Astrocyte (in vitro differentiated cells and primary cell): ENCODE measurements around the gene CPNE6. TPM values are rescaled to one million over a fixed set of nuclear protein-coding genes. Genes with fewer than 3 reads are reported as not detected.
A peak's percentile ranks its signal among the peaks of the same experiment; 100 is the strongest.

Experiments used
- DNase-seq: peaks from one replicate; pipeline ENCODE4 v3.0.0-alpha.2; 2010; ENCODE audit warnings: low read depth
- FAIRE-seq: peaks from 2 replicates; lab custom pipeline; 2011; peaks lifted over from hg19 to GRCh38; lab: Jason Lieb, UNC
- H2AFZ ChIP-seq: 2 replicates; pipeline ENCODE4 v1.6.0; 2012; ENCODE audit warnings: low read depth, low read length, inconsistent platforms
- H3K27ac ChIP-seq: 2 replicates; pipeline ENCODE4 v1.5.1; 2011; ENCODE audit warnings: low read depth, low read length, inconsistent platforms
- H3K27me3 ChIP-seq: 2 replicates; pipeline ENCODE4 v1.6.0; 2011; ENCODE audit warnings: low read length, inconsistent platforms; ENCODE audit not compliant: insufficient read depth
- H3K36me3 ChIP-seq: 2 replicates; pipeline ENCODE4 v1.5.1; 2011; ENCODE audit warnings: low read length, inconsistent platforms; ENCODE audit not compliant: insufficient read depth
- H3K4me1 ChIP-seq: 2 replicates; pipeline ENCODE4 v1.5.1; 2011; ENCODE audit warnings: low read length, inconsistent platforms; ENCODE audit not compliant: insufficient read depth
- H3K4me2 ChIP-seq: 2 replicates; pipeline ENCODE4 v1.6.0; 2012; ENCODE audit warnings: low read length, inconsistent platforms
- H3K4me3 ChIP-seq: 2 replicates; pipeline ENCODE4 v1.5.1; 2011; ENCODE audit warnings: low read depth, mild to moderate bottlenecking, low read length, inconsistent platforms; ENCODE audit not compliant: insufficient read depth
- H3K79me2 ChIP-seq: 2 replicates; pipeline ENCODE4 v1.6.0; 2012; ENCODE audit warnings: mild to moderate bottlenecking, low read length, inconsistent platforms; ENCODE audit not compliant: insufficient read depth
- H3K9ac ChIP-seq: 2 replicates; pipeline ENCODE4 v1.6.0; 2012; ENCODE audit warnings: mild to moderate bottlenecking, low read length, inconsistent platforms
- H3K9me3 ChIP-seq: 2 replicates; pipeline ENCODE4 v1.5.1; 2012; ENCODE audit warnings: low read depth, mild to moderate bottlenecking, low read length, inconsistent platforms; ENCODE audit not compliant: insufficient read depth
- H4K20me1 ChIP-seq: 2 replicates; pipeline ENCODE4 v1.6.0; 2012; ENCODE audit warnings: low read length, inconsistent platforms; ENCODE audit not compliant: insufficient read depth
- H3K27ac Mint-ChIP-seq: one replicate; pipeline ENCODE4 v1.8.0; 2021; ENCODE audit warnings: mild to moderate bottlenecking, mixed read lengths; ENCODE audit not compliant: unreplicated experiment
- H3K27me3 Mint-ChIP-seq: one replicate; pipeline ENCODE4 v1.8.0; 2021; ENCODE audit warnings: low read depth, mixed read lengths; ENCODE audit not compliant: unreplicated experiment
- H3K36me3 Mint-ChIP-seq: one replicate; pipeline ENCODE4 v1.8.0; 2021; ENCODE audit warnings: low read depth, mixed read lengths; ENCODE audit not compliant: unreplicated experiment
- H3K4me1 Mint-ChIP-seq: one replicate; pipeline ENCODE4 v1.8.0; 2021; ENCODE audit warnings: low read depth, mixed read lengths; ENCODE audit not compliant: unreplicated experiment
- H3K4me3 Mint-ChIP-seq: one replicate; pipeline ENCODE4 v1.8.0; 2021; ENCODE audit warnings: mild to moderate bottlenecking, moderate library complexity, mixed read lengths; ENCODE audit not compliant: unreplicated experiment
- H3K9me3 Mint-ChIP-seq: one replicate; pipeline ENCODE4 v1.8.0; 2021; ENCODE audit warnings: mild to moderate bottlenecking, mixed read lengths; ENCODE audit not compliant: unreplicated experiment
- EZH2 ChIP-seq: IDR thresholded peaks from 2 replicates; pipeline ENCODE4 v1.6.1; 2012; ENCODE audit warnings: mild to moderate bottlenecking, low read length, inconsistent platforms; ENCODE audit not compliant: insufficient read depth
- total RNA-seq: library from RNA; stranded (reverse); gene quantifications from 2 replicates; pipeline ENCODE4 v1.2.1, GENCODE V29; 2021
- TF ChIP-seq, protein P1 (sequence below): IDR thresholded peaks from 2 replicates; pipeline ENCODE4 v1.5.1; 2011; ENCODE audit warnings: low read depth, mild to moderate bottlenecking, inconsistent platforms, low read length, moderate library complexity; ENCODE audit not compliant: insufficient read depth

Gene CPNE6
- total RNA-seq, 1 donor from 2014 or later: not detected

DNA sequence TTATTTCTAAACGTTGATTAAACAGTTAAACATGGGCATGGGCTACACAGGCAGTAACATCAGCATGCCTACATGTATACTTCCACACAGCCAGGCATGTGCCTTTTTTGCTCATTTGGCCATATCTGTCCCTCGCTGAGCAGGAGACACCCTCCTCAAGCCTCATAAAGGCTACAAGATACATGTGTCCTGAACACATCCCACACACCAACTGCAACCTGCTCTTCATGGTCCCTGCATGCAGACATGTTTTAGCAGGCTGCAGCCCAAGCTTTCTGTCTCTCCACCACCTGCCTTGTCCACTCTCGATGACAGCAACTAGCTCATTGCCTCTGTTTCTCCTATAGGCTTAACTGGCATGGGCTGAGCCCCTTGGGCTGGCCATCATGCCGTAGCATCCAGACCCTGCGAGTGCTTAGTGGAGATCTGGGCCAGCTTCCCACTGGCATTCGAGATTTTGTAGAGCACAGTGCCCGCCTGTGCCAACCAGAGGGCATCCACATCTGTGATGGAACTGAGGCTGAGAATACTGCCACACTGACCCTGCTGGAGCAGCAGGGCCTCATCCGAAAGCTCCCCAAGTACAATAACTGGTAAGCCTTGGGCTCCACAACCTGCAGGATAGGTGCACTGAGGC lies 25.3 kb downstream of the CPNE6 start:
- Mint-ChIP-seq H3K9me3 (no peaks in the 10 kb centered on the region), H3K27me3 (peaks cover 4% of the 10 kb centered on the region), H3K4me3 (peak overlapping the region; percentile 69), H3K4me1 (peaks cover 15% of the 10 kb centered on the region), H3K27ac (peak overlapping the region; percentile 19), H3K36me3 (peaks cover 24% of the 10 kb centered on the region)
- no peaks in the 10 kb centered on the region for H4K20me1 ChIP-seq
- peaks cover 6% of the 10 kb centered on the region for H3K4me1 ChIP-seq
- no peak overlapping the region for H2AFZ ChIP-seq
- H3K79me2 ChIP-seq: no peaks in the 10 kb centered on the region
- H3K27ac ChIP-seq: no peak overlapping the region
- H3K4me3 ChIP-seq: no peak overlapping the region
- DNase-seq (no peak), FAIRE-seq (no peak)
- no peak overlapping the region for H3K4me2 ChIP-seq
- no peak overlapping the region for H3K9ac ChIP-seq
- H3K27me3 ChIP-seq: no peaks in the 10 kb centered on the region
- TF ChIP-seq, protein P1, sequence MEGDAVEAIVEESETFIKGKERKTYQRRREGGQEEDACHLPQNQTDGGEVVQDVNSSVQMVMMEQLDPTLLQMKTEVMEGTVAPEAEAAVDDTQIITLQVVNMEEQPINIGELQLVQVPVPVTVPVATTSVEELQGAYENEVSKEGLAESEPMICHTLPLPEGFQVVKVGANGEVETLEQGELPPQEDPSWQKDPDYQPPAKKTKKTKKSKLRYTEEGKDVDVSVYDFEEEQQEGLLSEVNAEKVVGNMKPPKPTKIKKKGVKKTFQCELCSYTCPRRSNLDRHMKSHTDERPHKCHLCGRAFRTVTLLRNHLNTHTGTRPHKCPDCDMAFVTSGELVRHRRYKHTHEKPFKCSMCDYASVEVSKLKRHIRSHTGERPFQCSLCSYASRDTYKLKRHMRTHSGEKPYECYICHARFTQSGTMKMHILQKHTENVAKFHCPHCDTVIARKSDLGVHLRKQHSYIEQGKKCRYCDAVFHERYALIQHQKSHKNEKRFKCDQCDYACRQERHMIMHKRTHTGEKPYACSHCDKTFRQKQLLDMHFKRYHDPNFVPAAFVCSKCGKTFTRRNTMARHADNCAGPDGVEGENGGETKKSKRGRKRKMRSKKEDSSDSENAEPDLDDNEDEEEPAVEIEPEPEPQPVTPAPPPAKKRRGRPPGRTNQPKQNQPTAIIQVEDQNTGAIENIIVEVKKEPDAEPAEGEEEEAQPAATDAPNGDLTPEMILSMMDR: no peak
- no peak for TF ChIP-seq EZH2
- H3K9me3 ChIP-seq: no peaks in the 10 kb centered on the region
- no peaks in the 10 kb centered on the region for H3K36me3 ChIP-seq

DNA sequence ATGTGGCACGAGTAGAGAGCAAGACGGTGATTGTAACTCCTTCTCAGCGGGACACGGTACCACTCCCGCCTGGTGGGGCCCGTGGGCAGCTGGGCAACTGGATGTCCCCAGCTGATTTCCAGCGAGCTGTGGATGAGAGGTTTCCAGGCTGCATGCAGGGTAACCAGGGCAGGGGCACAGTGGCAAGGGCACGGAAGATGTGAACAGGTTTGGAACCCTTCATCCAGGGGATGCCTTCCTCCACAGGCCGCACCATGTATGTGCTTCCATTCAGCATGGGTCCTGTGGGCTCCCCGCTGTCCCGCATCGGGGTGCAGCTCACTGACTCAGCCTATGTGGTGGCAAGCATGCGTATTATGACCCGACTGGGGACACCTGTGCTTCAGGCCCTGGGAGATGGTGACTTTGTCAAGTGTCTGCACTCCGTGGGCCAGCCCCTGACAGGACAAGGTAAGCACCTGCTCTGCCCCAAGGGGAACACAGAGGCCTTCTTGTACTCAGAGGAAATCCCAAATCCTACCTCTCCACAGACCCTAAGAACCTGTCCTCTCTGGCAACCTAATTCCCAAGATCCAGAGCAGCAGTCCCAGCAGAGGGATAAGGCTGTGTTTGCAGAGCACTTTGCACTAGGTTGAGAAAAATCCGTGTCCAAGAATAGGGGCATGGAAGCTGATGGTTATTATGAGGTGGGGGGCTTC lies 27.0 kb downstream of the CPNE6 start:
- FAIRE-seq (no peak), DNase-seq (no peak)
- Histone ChIP-seq H3K4me2 (no peak overlapping the region), H3K79me2 (no peaks in the 10 kb centered on the region), H3K36me3 (no peaks in the 10 kb centered on the region), H3K4me3 (no peak overlapping the region), H4K20me1 (no peaks in the 10 kb centered on the region), H3K27me3 (no peaks in the 10 kb centered on the region), H3K27ac (no peak overlapping the region), H3K9ac (no peak overlapping the region), H3K4me1 (peaks cover 6% of the 10 kb centered on the region), H3K9me3 (no peaks in the 10 kb centered on the region), H2AFZ (no peak overlapping the region)
- Mint-ChIP-seq H3K27me3 (no peaks in the 10 kb centered on the region), H3K36me3 (peaks cover 34% of the 10 kb centered on the region), H3K4me3 (no peak overlapping the region), H3K4me1 (peaks cover 10% of the 10 kb centered on the region), H3K9me3 (no peaks in the 10 kb centered on the region), H3K27ac (no peak overlapping the region)
- TF ChIP-seq, protein P1: no peak
- no peak for TF ChIP-seq EZH2
